ENCODE data around the gene KMO. TPM values are rescaled to one million over a fixed set of nuclear protein-coding genes. Genes with fewer than 3 reads are reported as not detected.

Gene KMO
- total and polyA plus RNA-seq, 2 of the 4 experiments (the other 2 are of a cell fraction), result not detected

GRCh38 chr1:241598249-241598648, 66.1 kb downstream of the KMO start:
- no peak overlapping the region for H4K91ac ChIP-seq (ENCODE audit: insufficient read depth, low read depth, low read length)
- CTCF ChIA-PET, result no interaction called here
- H3K14ac ChIP-seq (replicated peaks; ENCODE audit: low read depth, low read length), result no peak overlapping the region
- no peak overlapping the region for H3K4me2 ChIP-seq (ENCODE audit: low read depth, low read length)
- H4K20me1 ChIP-seq (ENCODE audit: insufficient read depth, low read length), result no peaks in the 10 kb centered on the region
- TF ChIP-seq ELK1 (IDR thresholded peaks at IDR 0.05; ENCODE audit: borderline replicate concordance, low read depth, low read length), result no peak
- TF ChIP-seq MAZ (IDR thresholded peaks at IDR 0.05; ENCODE audit: borderline replicate concordance, low read depth, low read length), result no peak
- TF ChIP-seq RAD21 (IDR thresholded peaks at IDR 0.05; ENCODE audit: low read length), result no peak
- TF ChIP-seq CHD1 (IDR thresholded peaks at IDR 0.05; ENCODE audit: low read depth, low read length), result no peak
- TF ChIP-seq MAFK (IDR thresholded peaks at IDR 0.05; ENCODE audit: low read depth, low read length), result no peak
- no peak for TF ChIP-seq MXI1 (IDR thresholded peaks at IDR 0.05; ENCODE audit: borderline replicate concordance, low read depth, low read length)
- TF ChIP-seq FOS (IDR thresholded peaks at IDR 0.05; ENCODE audit: low read depth, low read length), result no peak
- no peak for TF ChIP-seq CEBPB (IDR thresholded peaks at IDR 0.05; ENCODE audit: low read depth, low read length)
- no peak for TF ChIP-seq CTCF (conservative IDR thresholded peaks at IDR 0.05; ENCODE audit: low read depth, low read length)
- no peak for TF ChIP-seq SMC3 (IDR thresholded peaks at IDR 0.05; ENCODE audit: low read depth, low read length)
- TF ChIP-seq RFX5 (IDR thresholded peaks at IDR 0.05; ENCODE audit: low read depth, low read length), result no peak
- no peak for TF ChIP-seq BHLHE40 (IDR thresholded peaks at IDR 0.05; ENCODE audit: low read depth, low read length)
- no peak for TF ChIP-seq USF2 (IDR thresholded peaks at IDR 0.05; ENCODE audit: low read depth, low read length)
- no peak for TF ChIP-seq RCOR1 (IDR thresholded peaks at IDR 0.05; ENCODE audit: insufficient replicate concordance, low read length)
- no peak for TF ChIP-seq POLR2A (IDR thresholded peaks at IDR 0.05; ENCODE audit: low read depth, low read length)
- no peak for TF ChIP-seq NFE2L2 (IDR thresholded peaks at IDR 0.05; ENCODE audit: low read depth, low read length)
- no peak overlapping the region for H2BK5ac ChIP-seq (ENCODE audit: low read depth, low read length, poor library complexity, severe bottlenecking)
- peaks cover 3% of the 10 kb centered on the region; the same call in 1 of the 2 replicates for H3K4me1 ChIP-seq (ENCODE audit: control insufficient read depth, insufficient read depth, low read length)
- H2AK9ac ChIP-seq (replicated peaks; ENCODE audit: low read depth, low read length, poor library complexity), result no peak overlapping the region
- no peak overlapping the region for H3K18ac ChIP-seq (ENCODE audit: low read depth, low read length)
- H3K9ac ChIP-seq (ENCODE audit: low read depth, low read length), result no peak overlapping the region
- no peak overlapping the region for H3K56ac ChIP-seq (ENCODE audit: extremely low read depth, insufficient read depth, low read length)
- H3K36me3 ChIP-seq (ENCODE audit: control insufficient read depth, insufficient read depth, low read length), result peaks cover 3% of the 10 kb centered on the region
- ATAC-seq (ENCODE audit: low read depth), result no peak
- intact Hi-C loops (cut with micrococcal nuclease) (no loop called here), in situ Hi-C loops (cut with MboI; ENCODE audit: low sequenced_read_pairs) (no loop called here), dilution Hi-C loops (cut with HindIII; ENCODE audit: low sequenced_read_pairs, unreplicated experiment) (no loop called here)
- H3K79me1 ChIP-seq (ENCODE audit: low read depth in 1 of 2, low read length in 2 of 2), result 0 out of 4 replicates have a peak, but pooled peaks cover 0 to 3% of the 10 kb centered on the region in 2 experiments
- H3K27me3 ChIP-seq (ENCODE audit: control insufficient read depth, insufficient read depth, low read length), result no peaks in the 10 kb centered on the region
- no peak overlapping the region for H2BK20ac ChIP-seq (ENCODE audit: low read depth, low read length)
- BruUV-seq (replicated peaks), result no TSS peak
- H4K8ac ChIP-seq (ENCODE audit: low read depth in 2 of 2, low read length in 2 of 2), result no peak overlapping the region
- WGBS, 2 experiments (ENCODE audit: extremely low coverage in 2 of 2, insufficient read length in 1 of 2), result no CpG with 5 or more reads among the region's 3 CpGs
- H3K4me3 ChIP-seq (ENCODE audit: insufficient read depth, low read depth, low read length), result no peak overlapping the region
- H2AFZ ChIP-seq (replicated peaks; ENCODE audit: low read length, poor library complexity), result no peak overlapping the region
- POLR2A ChIA-PET (ENCODE audit: unreplicated experiment), result no interaction called here
- no peak for DNase-seq
- H3K9me1 ChIP-seq (ENCODE audit: insufficient read depth, low read length), result peaks cover 4% of the 10 kb centered on the region
- no peak overlapping the region for H2BK120ac ChIP-seq (ENCODE audit: low read depth, low read length)
- no peak overlapping the region for H2BK15ac ChIP-seq (ENCODE audit: low read depth, low read length)
- H3K9me3 ChIP-seq (ENCODE audit: control insufficient read depth, insufficient read depth, low read length), result no peaks in the 10 kb centered on the region
- H4K5ac ChIP-seq (ENCODE audit: low read depth, low read length), result no peak overlapping the region
- H3K4ac ChIP-seq (ENCODE audit: low read depth, low read length), result no peak overlapping the region
- H2AK5ac ChIP-seq (ENCODE audit: low read depth, low read length), result no peak overlapping the region
- H3K27ac ChIP-seq (ENCODE audit: insufficient read depth, low read length), result no peak overlapping the region
- H3K23ac ChIP-seq (ENCODE audit: low read depth, low read length), result no peak overlapping the region

Measured in IMR-90 (cell line).